ENCODE results near the gene ADORA1. TPM values are rescaled to one million over a fixed set of nuclear protein-coding genes. Genes with fewer than 3 reads are reported as not detected.

Gene ADORA1
- total and polyA plus RNA-seq, 2 of the 13 experiments (the other 11 are each of a cell fraction or from before 2014, with no cell fraction given): 0.11 TPM; not detected in 1

GRCh38 chr1:203175237-203175826 is 47.8 kb downstream of the ADORA1 start, which contains the start of gene MYBPH:
Gene MYBPH, minus strand, starts transcription at chr1:203175826. Its CDS starts 71 bp downstream, at chr1:203175755.
- ChIA-PET CTCF (ENCODE audit: low intra/inter-chr PET ratio, low total read pairs) (no interaction called here), POLR2A (no interaction called here)
- BruUV-seq (replicated peaks): no TSS peak
- no peaks in the 10 kb centered on the region for H3K9me3 ChIP-seq (ENCODE audit: low read length)
- peaks cover 20% of the 10 kb centered on the region for H3K4me1 ChIP-seq (ENCODE audit: insufficient read depth, low read length)
- H3K36me3 ChIP-seq (replicated peaks in 1 of 2; ENCODE audit: control insufficient read depth in 1 of 2, insufficient read depth in 2 of 2, low read length in 2 of 2): no peaks in the 10 kb centered on the region
- no peak within 1 kb of the TSS for H3K4me2 ChIP-seq (ENCODE audit: low read depth, low read length)
- H3K9ac ChIP-seq (ENCODE audit: insufficient read depth, low read depth, low read length): no peak within 1 kb of the TSS
- no peaks in the 10 kb centered on the region for H3K79me2 ChIP-seq (ENCODE audit: insufficient read depth, low read length)
- WGBS (ENCODE audit: low lambda C conversion rate): 29% methylated on average over 2 of the region's 5 CpGs
- 0 out of 2 replicates have a peak, but pooled peaks cover 4% of the 10 kb centered on the region for H4K20me1 ChIP-seq (ENCODE audit: insufficient read depth, low read length)
- no peak within 1 kb of the TSS for H3K4me3 ChIP-seq (replicated peaks in 1 of 3; ENCODE audit: insufficient read depth in 1 of 3, low read depth in 2 of 3, low read length in 3 of 3)
- H3K27me3 ChIP-seq (ENCODE audit: control insufficient read depth in 1 of 2, insufficient read depth in 2 of 2, low read length in 2 of 2): peaks cover 2 to 6% of the 10 kb centered on the region in 2 experiments; a peak in 3 of 5 replicates
- TF ChIP-seq ZBTB7A (CRISPR knock-in tag; IDR thresholded peaks at IDR 0.05): no peak
- no peak for TF ChIP-seq ZBTB42 (CRISPR knock-in tag; IDR thresholded peaks at IDR 0.05)
- no peak for TF ChIP-seq RAD21 (CRISPR knock-in tag; IDR thresholded peaks at IDR 0.05)
- TF ChIP-seq ZNF7 (CRISPR knock-in tag; IDR thresholded peaks at IDR 0.05): no peak
- TF ChIP-seq ATF3 (CRISPR knock-in tag; IDR thresholded peaks at IDR 0.05): no peak
- no peak for TF ChIP-seq ZNF496 (CRISPR knock-in tag; IDR thresholded peaks at IDR 0.05; ENCODE audit: insufficient replicate concordance)
- no peak for TF ChIP-seq HBP1 (CRISPR knock-in tag; IDR thresholded peaks at IDR 0.05; ENCODE audit: low read depth)
- in situ Hi-C loops (cut with HindIII; ENCODE audit: extremely low pct_ligation_motif_present, low pct_unique_long_range_greater_than_20kb): no loop called here
- intact Hi-C loops (cut with micrococcal nuclease; ENCODE audit: unreplicated experiment): no loop called here
- DNase-seq (ENCODE audit: low spot score) (no peak), ATAC-seq (no peak), FAIRE-seq (no peak)
- no peak within 1 kb of the TSS for H3K27ac ChIP-seq (ENCODE audit: extremely low read length, insufficient read depth, low read length)
- H2AFZ ChIP-seq (ENCODE audit: low read length): no peak within 1 kb of the TSS

Data from HepG2 (cell line).